CD14-positive monocyte (primary cell): ENCODE results near the gene GTPBP8. TPM values are rescaled to one million over a fixed set of nuclear protein-coding genes. Genes with fewer than 3 reads are reported as not detected.

Experiments used
- DNase-seq, 3 donors: peaks; one replicate each; pipeline ENCODE4 v3.0.0-alpha.2; 2011 to 2022
- H2AFZ ChIP-seq: 2 replicates; pipeline ENCODE4 v1.6.0; 2012; ENCODE audit warnings: mild to moderate bottlenecking, low read depth, low read length, inconsistent platforms; ENCODE audit not compliant: insufficient read depth, poor library complexity, severe bottlenecking
- H3K27ac ChIP-seq, 2 donors: 1 replicate in 1 of 2; 2 replicates in 1 of 2; pipeline ENCODE4 v1.5.1; 2012 to 2013; ENCODE audit warnings: low read length in 2 of 2, control low read depth in 1 of 2, inconsistent platforms in 1 of 2, low read depth in 1 of 2, mild to moderate bottlenecking in 1 of 2
- H3K27me3 ChIP-seq, 2 donors: one replicate each; pipeline versions ENCODE4 v1.6.0 to v1.6.1; 2011 to 2013; ENCODE audit warnings: low read length in 2 of 2; ENCODE audit not compliant: control insufficient read depth in 2 of 2, insufficient read depth in 2 of 2
- H3K36me3 ChIP-seq, 2 donors: replicated peaks in 1 of 2; 1 replicate in 1 of 2; 2 replicates in 1 of 2; pipeline versions ENCODE4 v1.5.1 to v1.6.1; 2012 to 2013; ENCODE audit warnings: low read length in 2 of 2, control low read depth in 1 of 2, inconsistent platforms in 1 of 2, mild to moderate bottlenecking in 1 of 2; ENCODE audit not compliant: insufficient read depth in 2 of 2, control insufficient read depth in 1 of 2
- H3K4me1 ChIP-seq, 2 donors: 1 replicate in 1 of 2; 2 replicates in 1 of 2; pipeline versions ENCODE4 v1.5.1 to v1.6.1; 2012 to 2013; ENCODE audit warnings: low read length in 2 of 2, control low read depth in 1 of 2, inconsistent platforms in 1 of 2, mild to moderate bottlenecking in 1 of 2, moderate library complexity in 1 of 2; ENCODE audit not compliant: insufficient read depth in 2 of 2, control insufficient read depth in 1 of 2
- H3K4me2 ChIP-seq: replicated peaks from 2 replicates; pipeline ENCODE3; 2012; ENCODE audit warnings: low read length, moderate library complexity, mild to moderate bottlenecking; ENCODE audit not compliant: poor library complexity, severe bottlenecking; ENCODE audit errors: extremely low read depth
- H3K4me3 ChIP-seq, 3 experiments: fragments of 200-600 bp in 1 of 3; sonication (generic) in 1 of 3; replicated peaks in 1 of 3; 1 replicate in 2 of 3; 2 replicates in 1 of 3; pipeline ENCODE4 v1.5.1; 2011 to 2013; ENCODE audit warnings: low read length in 3 of 3, mild to moderate bottlenecking in 3 of 3, control low read depth in 2 of 3, low read depth in 2 of 3, inconsistent platforms in 1 of 3, moderate library complexity in 1 of 3
- H3K79me2 ChIP-seq: 2 replicates; pipeline ENCODE4 v1.6.0; 2012; ENCODE audit warnings: mild to moderate bottlenecking, control low read depth, inconsistent platforms, low read length, moderate library complexity; ENCODE audit not compliant: insufficient read depth
- H3K9ac ChIP-seq: 2 replicates; pipeline ENCODE4 v1.6.0; 2017; ENCODE audit warnings: low read length, mild to moderate bottlenecking; ENCODE audit not compliant: insufficient read depth, poor library complexity, severe bottlenecking
- H3K9me3 ChIP-seq, 2 donors: replicated peaks in 1 of 2; 1 replicate in 1 of 2; 2 replicates in 1 of 2; pipeline versions ENCODE4 v1.5.1 to v1.6.1; 2012 to 2013; ENCODE audit warnings: low read length in 2 of 2, control low read depth in 1 of 2; ENCODE audit not compliant: control insufficient read depth in 1 of 2, insufficient read depth in 1 of 2
- H4K20me1 ChIP-seq: 2 replicates; pipeline ENCODE4 v1.6.0; 2012; ENCODE audit warnings: mild to moderate bottlenecking, low read length, control low read depth, moderate library complexity; ENCODE audit not compliant: insufficient read depth
- H3K27ac Mint-ChIP-seq, 7 donors: one replicate each; pipeline ENCODE4 v1.8.0; 2020; ENCODE audit warnings: mild to moderate bottlenecking in 7 of 7, mixed read lengths in 7 of 7, moderate library complexity in 6 of 7, inconsistent platforms in 2 of 7
- H3K27me3 Mint-ChIP-seq, 3 donors: one replicate each; pipeline ENCODE4 v1.8.0; 2021 to 2022; ENCODE audit warnings: low read depth in 3 of 3, mild to moderate bottlenecking in 3 of 3, mixed read lengths in 3 of 3, moderate library complexity in 3 of 3, inconsistent platforms in 1 of 3
- H3K36me3 Mint-ChIP-seq, 2 donors: one replicate each; pipeline ENCODE4 v1.8.0; 2020; ENCODE audit warnings: mixed read lengths in 2 of 2, inconsistent platforms in 1 of 2, mild to moderate bottlenecking in 1 of 2
- H3K4me1 Mint-ChIP-seq: one replicate; pipeline ENCODE4 v1.8.0; 2020; ENCODE audit warnings: mild to moderate bottlenecking, mixed read lengths
- H3K4me3 Mint-ChIP-seq, 2 donors: one replicate each; pipeline ENCODE4 v1.8.0; 2020; ENCODE audit warnings: mild to moderate bottlenecking in 2 of 2, mixed read lengths in 2 of 2, moderate library complexity in 1 of 2
- H3K9me3 Mint-ChIP-seq, 7 donors: one replicate each; pipeline ENCODE4 v1.8.0; 2020 to 2022; ENCODE audit warnings: mixed read lengths in 7 of 7, mild to moderate bottlenecking in 6 of 7, moderate library complexity in 6 of 7, inconsistent platforms in 2 of 7
- CTCF ChIP-seq: fragments of 200-600 bp; IDR thresholded peaks from one replicate; pipeline ENCODE4 v1.8.0; 2022; ENCODE audit warnings: antibody characterized with exemption, mild to moderate bottlenecking
- WGBS: methylation state at CpG from one replicate; pipeline ENCODE4 v1.1.5; 2013; ENCODE audit warnings: missing lambda C conversion rate; ENCODE audit not compliant: insufficient coverage; 5-methylcytosine and 5-hydroxymethylcytosine counted together
- intact Hi-C, 2 donors: fragments of 100-400 bp; cut with micrococcal nuclease; formaldehyde crosslinking; loops; one replicate each; pipeline versions ENCODE4 v1.15.0 to v1.15.1; 2023
- polyA plus RNA-seq, 3 donors: library from polyadenylated mRNA; depleted of rRNA in 1 of 3; unstranded in 2 of 3; stranded (reverse) in 1 of 3; fragments of 300-500 nt in 2 of 3; fragments of >200 nt in 1 of 3; fragmentation: Illumina TruSeq in 2 of 3; gene quantifications; 1 replicate in 2 of 3; 2 replicates in 1 of 3; pipeline ENCODE4 v1.2.3, GENCODE V29; 2012 to 2021

The GTPBP8 gene
- polyA plus RNA-seq, 3 donors = 6.0 to 10.8 (median 9.8) TPM

GRCh38 chr3:112966633-112967032 lies 24.2 kb upstream of the GTPBP8 start:
- peaks cover 50% of the 10 kb centered on the region for H3K4me1 Mint-ChIP-seq
- H3K4me1 ChIP-seq = peaks cover 41 to 49% of the 10 kb centered on the region in 2 donors
- no peaks in the 10 kb centered on the region for H3K79me2 ChIP-seq
- H2AFZ ChIP-seq = no peak overlapping the region
- H3K9ac ChIP-seq = no peak overlapping the region
- peaks cover 8 to 22% of the 10 kb centered on the region in 2 donors for H3K36me3 Mint-ChIP-seq
- no peaks in the 10 kb centered on the region for H3K27me3 ChIP-seq
- H3K36me3 ChIP-seq = no peaks in the 10 kb centered on the region
- H3K4me3 Mint-ChIP-seq = peak overlapping the region; percentile 1 to 72
- no peak for TF ChIP-seq CTCF
- intact Hi-C loops = loop anchor here (5.0 to 10.0 kb wide), 2 partner anchors 92 to 154 kb away; no protein-coding TSS in a partner anchor
- H3K27ac ChIP-seq = peak overlapping the region in 1 of 2 donors; percentile 83
- peak overlapping the region; percentile 83 to 96 (median 93) for H3K27ac Mint-ChIP-seq
- peaks cover 7 to 14% of the 10 kb centered on the region in 2 donors for H3K9me3 ChIP-seq
- H3K4me2 ChIP-seq = peak overlapping the region; percentile 58
- WGBS = 0% methylated on average over 1 of the region's 2 CpGs
- peak overlapping the region in 1 of 3 experiments; percentile 47 for H3K4me3 ChIP-seq
- H3K9me3 Mint-ChIP-seq = peaks cover 6 to 21% (median 16%) of the 10 kb centered on the region in 7 donors
- no peaks in the 10 kb centered on the region for H4K20me1 ChIP-seq
- peak; percentile 46 to 76 (median 72) for DNase-seq
- peaks cover 0 to 1% (median 0%) of the 10 kb centered on the region in 3 donors for H3K27me3 Mint-ChIP-seq

GRCh38 chr3:112967425-112967824 lies 23.4 kb upstream of the GTPBP8 start:
- TF ChIP-seq CTCF = no peak
- Histone ChIP-seq H3K27me3 (no peaks in the 10 kb centered on the region), H3K9me3 (peaks cover 7 to 14% of the 10 kb centered on the region in 2 donors), H3K4me2 (peak overlapping the region; percentile 58), H3K4me3 (peak overlapping the region in 1 of 3 experiments; percentile 47), H3K36me3 (no peaks in the 10 kb centered on the region), H3K79me2 (no peaks in the 10 kb centered on the region), H3K9ac (no peak overlapping the region), H2AFZ (no peak overlapping the region), H4K20me1 (no peaks in the 10 kb centered on the region), H3K4me1 (peaks cover 41 to 51% of the 10 kb centered on the region in 2 donors), H3K27ac (peak overlapping the region in 1 of 2 donors; percentile 83)
- H3K4me1 Mint-ChIP-seq = peaks cover 56% of the 10 kb centered on the region
- DNase-seq = peak in 1 of 3 donors; percentile 14
- no CpG with 5 or more reads among the region's 1 CpG for WGBS
- peaks cover 0 to 3% (median 0%) of the 10 kb centered on the region in 3 donors for H3K27me3 Mint-ChIP-seq
- H3K36me3 Mint-ChIP-seq = peaks cover 8 to 22% of the 10 kb centered on the region in 2 donors
- peaks cover 6 to 21% (median 16%) of the 10 kb centered on the region in 7 donors for H3K9me3 Mint-ChIP-seq
- H3K4me3 Mint-ChIP-seq = peak overlapping the region in 1 of 2 donors; percentile 48
- intact Hi-C loops = loop anchor here (5.0 to 10.0 kb wide), 2 partner anchors 93 to 155 kb away; no protein-coding TSS in a partner anchor
- H3K27ac Mint-ChIP-seq = peak overlapping the region; percentile 83 to 96 (median 93)
